Transverse colon (tissue), 4 donors: ENCODE results near the gene COPA. TPM values are rescaled to one million over a fixed set of nuclear protein-coding genes. Genes with fewer than 3 reads are reported as not detected.
A peak's percentile ranks its signal among the peaks of the same experiment; 100 is the strongest.
"Not testable (repeated sequence)": the region's sequence is repeated elsewhere in the genome, so short reads cannot be mapped to it uniquely, and the experiment has no call there.

ENCODE experiments used
- DNase-seq: peaks from one replicate; pipeline ENCODE4 v3.0.0-alpha.2; 2019
- H3K27ac ChIP-seq, 4 donors: fragments of 200-600 bp; sonication (generic); 2 replicates each; pipeline ENCODE4 v1.5.1; 2016 to 2018; ENCODE audit warnings: inconsistent platforms in 4 of 4
- H3K27me3 ChIP-seq: fragments of 200-600 bp; sonication (generic); 2 replicates; pipeline ENCODE4 v1.5.1; 2017; ENCODE audit warnings: inconsistent platforms
- H3K36me3 ChIP-seq, 4 donors: fragments of 200-600 bp; sonication (generic); 2 replicates each; pipeline ENCODE4 v1.5.1; 2017 to 2019; ENCODE audit warnings: inconsistent platforms in 4 of 4
- H3K4me1 ChIP-seq, 4 donors: fragments of 200-600 bp; sonication (generic); 2 replicates each; pipeline ENCODE4 v1.5.1; 2017 to 2020; ENCODE audit warnings: inconsistent platforms in 4 of 4
- H3K4me3 ChIP-seq, 4 donors: fragments of 200-600 bp; sonication (generic); 1 replicate in 1 of 4; 2 replicates in 3 of 4; pipeline versions ENCODE4 v1.5.1 to v1.6.1; 2017 to 2019; ENCODE audit warnings: inconsistent platforms in 4 of 4
- H3K9me3 ChIP-seq, 2 donors: fragments of 200-600 bp; sonication (generic); 2 replicates each; pipeline ENCODE4 v1.5.1; 2017 to 2019; ENCODE audit warnings: inconsistent platforms in 2 of 2
- EP300 ChIP-seq: sonication (generic); formaldehyde crosslinking; IDR thresholded peaks from one replicate; pipeline ENCODE4 v1.6.1; 2017; ENCODE audit warnings: antibody characterized with exemption, low read depth
- POLR2A ChIP-seq: fragments of 450-650 bp; IDR thresholded peaks from one replicate; pipeline ENCODE4 v1.6.1; 2016; ENCODE audit warnings: antibody characterized with exemption, mild to moderate bottlenecking, moderate library complexity
- POLR2AphosphoS5 ChIP-seq, 3 donors: sonication (generic); formaldehyde crosslinking; IDR thresholded peaks; one replicate each; pipeline ENCODE4 v1.6.1; 2016; ENCODE audit warnings: antibody characterized with exemption in 3 of 3
- WGBS, 2 donors: methylation state at CpG; one replicate each; pipeline ENCODE4 v1.1.5; 2018; ENCODE audit warnings: low coverage in 1 of 2; 5-methylcytosine and 5-hydroxymethylcytosine counted together
- in situ Hi-C, 4 donors: fragments of 200-750 bp; cut with MboI; loops; one replicate each; pipeline versions ENCODE4 v1.15.0 to v1.15.1; 2017; ENCODE audit warnings: low sequenced_read_pairs in 3 of 4, low pct_ligation_motif_present in 1 of 4, low pct_unique_long_range_greater_than_20kb in 1 of 4
- intact Hi-C: fragments of 100-400 bp; cut with DNase I; formaldehyde crosslinking; loops from one replicate; pipeline ENCODE4 v1.15.1; 2023; ENCODE audit warnings: low total_unique reads
- total RNA-seq, 4 donors: library from RNA; depleted of rRNA; stranded (reverse); fragments of >200 nt; gene quantifications; one replicate each; pipeline ENCODE4 v1.1.0, GENCODE V29; 2016
- TF ChIP-seq, protein P1 (sequence below), 5 experiments: fragments of 200-600 bp in 3 of 5; fragments of 450-650 bp in 2 of 5; sonication (generic) in 3 of 5; IDR thresholded peaks; 1 replicate in 2 of 5; 2 replicates in 3 of 5; pipeline ENCODE4 v1.5.1; 2016 to 2017; ENCODE audit warnings: antibody characterized with exemption in 5 of 5, inconsistent platforms in 3 of 5, mild to moderate bottlenecking in 2 of 5, moderate library complexity in 1 of 5

COPA gene
- total RNA-seq, 4 donors from 2014 or later, result 98.7 to 152 (median 119) TPM

DNA sequence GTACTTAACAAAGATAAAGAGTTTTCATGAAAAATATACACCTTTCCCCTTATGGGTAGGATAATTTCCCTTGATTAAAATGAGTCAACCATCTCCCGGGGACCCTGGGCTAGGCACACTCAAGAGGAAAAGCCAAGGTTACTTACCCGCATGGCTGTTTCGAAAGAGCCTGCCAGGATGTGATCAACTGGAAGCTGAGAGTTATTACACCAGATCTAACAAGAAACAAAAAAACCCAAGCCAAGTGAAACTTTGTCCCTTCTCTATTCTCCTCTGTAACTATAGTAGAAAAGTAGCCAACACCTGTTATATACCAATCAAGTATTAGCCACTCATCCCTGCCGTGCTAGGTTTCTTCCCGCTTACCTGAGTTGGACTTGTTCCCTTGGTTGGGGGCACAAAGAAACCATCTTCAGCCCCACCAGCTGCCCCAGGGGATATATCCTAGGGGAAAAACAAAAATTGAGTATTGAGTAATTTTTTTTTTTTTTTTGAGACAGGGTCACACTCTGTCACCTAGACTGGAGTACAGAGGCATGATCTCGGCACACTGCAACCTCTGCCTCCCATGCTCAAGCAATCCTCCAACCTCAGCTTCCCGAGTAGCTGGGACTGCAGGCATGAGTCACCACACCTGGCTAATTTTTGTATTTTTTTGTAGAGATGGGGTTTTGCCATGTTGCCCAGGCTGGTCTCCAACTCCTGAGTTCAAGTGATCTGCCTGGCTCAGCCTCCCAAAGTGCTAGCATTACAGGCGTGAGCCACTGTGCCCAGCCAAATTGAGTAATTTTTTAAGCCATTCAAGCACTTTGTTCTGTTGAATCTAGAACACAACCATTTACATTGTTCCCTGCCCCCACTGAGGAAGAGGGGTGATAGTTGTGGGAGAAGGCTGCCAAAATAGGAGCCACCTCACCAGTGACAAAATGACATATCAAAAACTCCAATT, 49.8 kb downstream of the COPA start:
- no peak for TF ChIP-seq POLR2A
- no peak for TF ChIP-seq POLR2AphosphoS5 (IDR thresholded peaks at IDR 0.05)
- TF ChIP-seq, protein P1, sequence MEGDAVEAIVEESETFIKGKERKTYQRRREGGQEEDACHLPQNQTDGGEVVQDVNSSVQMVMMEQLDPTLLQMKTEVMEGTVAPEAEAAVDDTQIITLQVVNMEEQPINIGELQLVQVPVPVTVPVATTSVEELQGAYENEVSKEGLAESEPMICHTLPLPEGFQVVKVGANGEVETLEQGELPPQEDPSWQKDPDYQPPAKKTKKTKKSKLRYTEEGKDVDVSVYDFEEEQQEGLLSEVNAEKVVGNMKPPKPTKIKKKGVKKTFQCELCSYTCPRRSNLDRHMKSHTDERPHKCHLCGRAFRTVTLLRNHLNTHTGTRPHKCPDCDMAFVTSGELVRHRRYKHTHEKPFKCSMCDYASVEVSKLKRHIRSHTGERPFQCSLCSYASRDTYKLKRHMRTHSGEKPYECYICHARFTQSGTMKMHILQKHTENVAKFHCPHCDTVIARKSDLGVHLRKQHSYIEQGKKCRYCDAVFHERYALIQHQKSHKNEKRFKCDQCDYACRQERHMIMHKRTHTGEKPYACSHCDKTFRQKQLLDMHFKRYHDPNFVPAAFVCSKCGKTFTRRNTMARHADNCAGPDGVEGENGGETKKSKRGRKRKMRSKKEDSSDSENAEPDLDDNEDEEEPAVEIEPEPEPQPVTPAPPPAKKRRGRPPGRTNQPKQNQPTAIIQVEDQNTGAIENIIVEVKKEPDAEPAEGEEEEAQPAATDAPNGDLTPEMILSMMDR (IDR thresholded peaks at IDR 0.05), result no peak
- no peak for TF ChIP-seq EP300
- intact Hi-C loops, result loop anchor here (10.0 kb wide), 1 partner anchor 98 kb away; the partner anchor contains the start of gene CASQ1
- Histone ChIP-seq H3K27me3 (no peaks in the 10 kb centered on the region), H3K36me3 (peaks cover 0 to 95% (median 47%) of the 10 kb centered on the region in 4 donors), H3K4me1 (no peaks in the 10 kb centered on the region), H3K27ac (no peak overlapping the region), H3K9me3 (no peaks in the 10 kb centered on the region), H3K4me3 (no peak overlapping the region)
- no peak for DNase-seq
- in situ Hi-C loops, result loop anchor here in 3 of 4 donors (5.0 to 25.0 kb wide), 3 partner anchors 98 to 106 kb away; partner anchors contain the start of gene CASQ1 (in 3 of the 3)
- 93 to 98% methylated on average over 7 to 8 of the region's 8 CpGs for WGBS, 2 donors

DNA sequence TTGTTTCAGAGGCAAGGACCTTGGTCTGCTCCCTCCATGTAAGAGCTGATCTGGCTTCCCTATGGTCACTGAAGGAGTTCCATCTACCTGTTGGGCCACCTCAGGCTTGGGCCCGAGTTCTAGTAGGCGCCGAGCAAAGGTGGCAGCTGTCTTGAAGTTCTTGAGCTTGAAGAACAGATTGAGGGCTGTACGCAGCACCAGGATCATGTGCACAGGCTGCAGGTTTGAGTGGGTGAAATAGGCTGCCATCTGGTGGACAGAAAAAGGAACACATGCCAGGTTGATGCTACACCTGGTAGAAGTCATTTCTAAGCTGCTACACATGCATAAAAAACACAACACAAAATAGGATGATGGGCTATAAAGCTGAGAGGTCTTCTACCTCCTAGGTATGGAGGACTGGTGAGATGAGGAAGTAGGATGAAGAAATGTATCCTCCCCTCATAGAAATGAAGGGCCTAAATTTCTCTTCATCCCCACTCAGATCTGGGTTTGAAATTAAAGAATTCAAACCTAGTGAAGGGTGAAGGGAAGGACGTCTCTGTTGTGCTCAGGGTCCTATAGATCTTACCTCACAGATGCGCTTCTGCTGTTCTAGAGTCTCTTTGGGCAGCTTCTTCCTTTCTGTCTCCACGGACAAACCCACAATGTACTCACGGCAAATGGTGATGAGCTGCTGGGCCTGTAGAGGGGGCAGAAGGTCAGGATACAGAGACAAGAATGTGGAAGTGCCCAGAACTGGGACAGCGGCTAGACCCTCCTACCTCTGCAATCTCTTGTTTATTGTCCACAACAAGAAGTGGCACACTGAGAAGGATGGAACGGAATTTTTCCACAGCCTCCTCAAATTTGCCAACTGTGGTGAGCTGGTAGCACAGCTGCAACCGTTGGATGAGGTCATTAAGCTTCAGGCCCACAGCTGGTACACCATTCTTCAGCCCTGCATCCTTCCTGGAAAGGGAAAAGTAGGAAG, 51.5 kb downstream of the COPA start:
- Histone ChIP-seq H3K4me1 (no peaks in the 10 kb centered on the region), H3K36me3 (peaks cover 0 to 77% (median 39%) of the 10 kb centered on the region in 4 donors), H3K4me3 (no peak overlapping the region), H3K27ac (no peak overlapping the region), H3K9me3 (no peaks in the 10 kb centered on the region), H3K27me3 (no peaks in the 10 kb centered on the region)
- TF ChIP-seq POLR2A (no peak), EP300 (no peak), POLR2AphosphoS5 (IDR thresholded peaks at IDR 0.05) (no peak)
- TF ChIP-seq, protein P1 (IDR thresholded peaks at IDR 0.05), result peak; percentile 74 to 85 (median 84)
- WGBS, 2 donors, result 45 to 72% methylated on average over 4 to 11 of the region's 11 CpGs
- intact Hi-C loops, result loop anchor here (10.0 kb wide), 1 partner anchor 97 kb away; the partner anchor contains the start of gene CASQ1
- in situ Hi-C loops, result loop anchor here in 3 of 4 donors (5.0 to 25.0 kb wide), 3 partner anchors 97 to 104 kb away; partner anchors contain the start of gene CASQ1 (in 3 of the 3)
- peak; percentile 69 for DNase-seq

DNA sequence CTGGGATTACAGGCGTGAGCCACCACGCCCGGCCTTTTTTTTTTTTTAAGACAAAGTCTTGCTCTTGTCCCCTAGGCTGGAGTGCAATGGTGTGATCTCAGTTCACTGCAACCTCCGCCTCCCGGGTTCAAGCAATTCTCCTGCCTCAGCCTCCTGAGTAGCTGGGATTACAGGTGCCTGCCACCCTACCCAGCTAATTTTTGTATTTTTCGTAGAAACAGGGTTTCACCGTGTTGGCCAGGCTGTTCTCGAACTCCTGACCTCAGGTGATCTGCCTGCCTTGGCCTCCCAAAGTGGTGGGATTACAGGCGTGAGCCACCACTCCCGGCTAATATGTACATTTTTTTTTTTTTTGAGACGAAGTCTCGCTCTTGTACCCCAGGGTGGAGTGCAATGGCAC, 55.3 kb downstream of the COPA start:
- 86 to 90% methylated on average over 8 to 12 of the region's 12 CpGs for WGBS, 2 donors
- H3K4me3 ChIP-seq, H3K9me3 ChIP-seq, intact Hi-C loops, H3K27me3 ChIP-seq, H3K27ac ChIP-seq, DNase-seq: not testable (repeated sequence)
- Histone ChIP-seq H3K4me1 (peaks cover 11 to 23% (median 14%) of the 10 kb centered on the region in 4 donors), H3K36me3 (peaks cover 0 to 40% (median 19%) of the 10 kb centered on the region in 4 donors)
- in situ Hi-C loops, result loop anchor here in 1 of 4 donors (25.0 kb wide), 1 partner anchor 100 kb away; the partner anchor contains the start of gene CASQ1

DNA sequence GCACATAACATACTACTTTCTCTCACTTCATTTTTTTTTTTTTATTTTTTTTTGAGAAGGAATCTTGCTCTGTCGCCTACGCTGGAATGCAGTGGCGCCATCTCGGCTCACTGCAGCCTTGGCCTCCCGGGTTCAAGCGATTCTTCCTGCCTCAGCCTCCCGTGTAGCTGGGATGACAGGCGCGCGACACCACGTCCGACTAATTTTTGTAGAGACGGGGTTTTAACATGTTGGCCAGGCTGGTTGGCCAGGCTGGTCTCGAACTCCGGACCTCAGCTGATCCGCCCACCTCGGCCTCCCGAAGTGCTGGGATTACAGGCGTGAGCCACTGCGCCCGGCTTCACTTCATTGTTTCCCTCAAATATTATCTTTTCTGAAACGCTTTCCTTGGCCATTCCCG, 57.5 kb downstream of the COPA start:
- Histone ChIP-seq H3K27me3 (no peaks in the 10 kb centered on the region), H3K9me3 (no peaks in the 10 kb centered on the region), H3K27ac (peak overlapping the region in 1 of 4 donors; percentile 93), H3K4me1 (peaks cover 11 to 23% (median 14%) of the 10 kb centered on the region in 4 donors), H3K4me3 (peak overlapping the region in 2 of 4 donors; percentile 86 to 100), H3K36me3 (peaks cover 0 to 37% (median 16%) of the 10 kb centered on the region in 4 donors)
- TF ChIP-seq EP300 (no peak), POLR2A (no peak), POLR2AphosphoS5 (IDR thresholded peaks at IDR 0.05) (no peak)
- TF ChIP-seq, protein P1 (IDR thresholded peaks at IDR 0.05), result no peak
- 89 to 92% methylated on average over 5 to 23 of the region's 23 CpGs for WGBS, 2 donors
- intact Hi-C loops, result no loop called here
- in situ Hi-C loops, result loop anchor here in 1 of 4 donors (25.0 kb wide), 1 partner anchor 98 kb away; the partner anchor contains the start of gene CASQ1
- no peak for DNase-seq
